Measurements from ENCODE around the gene ALG2.

Gene ALG2

DNA sequence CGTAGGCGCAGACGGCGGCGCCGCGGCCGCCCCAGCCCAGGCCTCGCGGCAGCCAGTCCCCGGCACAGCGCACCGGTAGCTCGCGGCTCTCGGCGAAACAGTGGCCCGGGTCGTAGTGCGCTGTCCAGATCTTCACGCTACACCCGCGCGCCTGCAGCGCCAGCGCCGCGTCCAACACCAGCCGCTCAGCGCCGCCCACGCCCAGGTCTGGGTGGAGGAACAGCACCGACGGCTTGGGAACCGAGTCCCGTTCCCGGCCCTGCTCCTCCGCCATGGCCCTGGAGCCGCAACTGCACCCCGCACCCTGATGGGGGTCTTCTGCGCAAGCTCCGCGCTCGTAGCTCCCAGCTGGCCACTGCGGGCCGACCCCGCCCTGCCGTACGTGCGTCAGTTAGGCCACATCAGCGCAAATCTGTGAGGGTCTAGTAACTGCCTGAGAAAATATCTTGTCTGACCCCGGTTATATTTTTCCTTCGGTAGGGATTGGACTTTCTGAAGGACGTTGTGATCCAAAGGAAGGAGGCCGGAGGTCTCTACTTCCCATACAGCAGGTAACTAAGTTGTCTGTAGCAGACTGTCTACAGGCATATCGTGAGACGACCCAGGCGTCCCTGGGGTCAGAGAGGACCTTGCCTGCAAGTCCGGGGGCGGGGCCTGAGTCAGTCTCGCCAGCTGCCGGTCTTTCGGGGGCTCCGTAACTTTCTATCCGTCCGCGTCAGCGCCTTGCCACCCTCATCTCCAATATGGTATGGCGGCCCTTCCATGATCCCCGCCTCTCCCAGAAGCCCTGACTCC lies at the start of gene ALG2, which contains the start of gene SEC61B:
Gene ALG2 (minus strand): TSS at position 322 of the 795 bp plus-strand sequence. CDS start 48 bp downstream, at position 274.
Gene SEC61B (plus strand): TSS at position 662 of the 795 bp plus-strand sequence. CDS start 82 bp downstream, at position 744.
- DNase-seq (ENCODE audit: low read depth in 2 of 2), result peak; percentile 91

GRCh38 chr9:99270491-99270890 lies 48.7 kb upstream of the ALG2 start:
- DNase-seq (ENCODE audit: low read depth in 2 of 2), result no peak

GRCh38 chr9:99269416-99269815 lies 47.7 kb upstream of the ALG2 start:
- peak; percentile 66 to 72 for DNase-seq (ENCODE audit: low read depth in 2 of 2)

- peak; percentile 47 to 52 for DNase-seq (ENCODE audit: low read depth in 2 of 2)
Measured at GRCh38 chr9:99266255-99267023, 44.7 kb upstream of the ALG2 start.

DNA sequence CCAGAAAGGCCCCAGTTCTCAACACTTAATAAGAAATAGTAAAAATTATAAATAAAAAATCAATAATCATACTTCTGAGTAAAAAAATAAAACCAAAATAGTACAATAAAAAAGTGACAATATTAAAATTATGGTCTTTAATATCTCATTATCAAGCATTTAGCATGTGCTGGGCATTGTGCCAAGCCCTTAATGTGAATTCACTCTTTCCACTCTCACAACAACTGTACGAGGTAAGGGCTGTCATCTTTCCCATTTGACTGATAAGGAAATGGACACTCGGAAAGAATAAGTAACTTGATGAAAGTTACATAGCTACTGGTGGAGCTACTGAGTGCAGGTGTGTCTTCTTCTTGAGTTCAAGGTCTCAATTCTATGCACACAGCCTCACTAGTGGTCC lies 43.9 kb upstream of the ALG2 start:
- DNase-seq (ENCODE audit: low read depth in 2 of 2), result no peak

DNA sequence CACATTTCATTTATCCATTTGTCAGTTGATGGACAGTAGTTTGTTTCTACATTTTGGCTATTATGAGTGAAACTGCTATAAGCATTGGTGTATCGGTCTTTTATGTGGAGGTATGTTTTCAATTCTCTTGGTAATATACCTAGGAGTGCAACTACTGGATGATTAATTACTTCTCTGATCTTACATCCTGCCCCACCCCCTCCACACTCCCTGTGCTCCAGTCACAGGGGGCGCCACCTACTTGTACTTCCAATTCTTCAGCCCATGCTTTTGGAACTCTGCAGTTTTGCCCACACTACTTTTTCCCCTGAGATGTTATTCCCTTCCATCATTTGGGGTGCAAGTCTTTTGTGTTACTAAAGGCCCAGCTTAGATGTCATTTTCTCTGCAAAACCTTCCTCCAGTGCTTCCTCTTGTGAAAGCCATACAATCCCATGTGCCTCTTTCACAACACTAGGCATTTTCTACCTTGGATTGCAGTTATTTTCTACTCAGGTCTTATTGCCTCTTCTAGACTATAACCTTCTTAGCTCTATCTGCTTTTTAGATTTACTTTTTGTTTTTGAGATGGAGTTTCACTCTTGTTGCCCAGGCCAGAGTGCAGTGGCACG lies 42.4 kb upstream of the ALG2 start:
- DNase-seq (ENCODE audit: low read depth in 2 of 2), result no peak

- DNase-seq (ENCODE audit: low read depth in 2 of 2), result no peak
Measured at GRCh38 chr9:99262949-99263418, 41.2 kb upstream of the ALG2 start.

- DNase-seq (ENCODE audit: low read depth in 2 of 2), result no peak
Measured at GRCh38 chr9:99261923-99262322, 40.2 kb upstream of the ALG2 start.

GRCh38 chr9:99259231-99259918 lies 37.6 kb upstream of the ALG2 start:
- no peak for DNase-seq (ENCODE audit: low read depth in 2 of 2)

GRCh38 chr9:99257723-99258389 lies 36.1 kb upstream of the ALG2 start:
- DNase-seq (ENCODE audit: low read depth in 2 of 2), result no peak

DNA sequence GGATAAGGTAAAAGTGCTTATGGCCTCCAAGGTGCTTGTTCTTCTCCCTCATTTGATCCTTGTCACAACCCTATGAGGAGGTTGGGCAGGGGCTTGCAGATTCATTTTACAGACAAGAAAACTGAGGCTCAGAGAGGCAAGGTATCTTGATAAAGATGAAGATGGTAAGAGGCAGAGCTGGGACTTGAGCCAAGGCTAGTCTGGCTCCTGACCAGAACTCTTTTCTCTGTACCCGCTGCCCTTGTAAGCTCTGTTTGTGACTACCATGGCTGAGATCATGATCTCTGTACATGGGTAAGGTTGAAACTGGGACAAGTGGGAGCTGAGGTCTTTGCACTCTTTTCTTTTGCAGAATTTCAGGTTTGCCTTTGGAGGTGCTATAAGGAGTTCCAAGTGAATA lies 33.9 kb upstream of the ALG2 start:
- DNase-seq (ENCODE audit: low read depth in 2 of 2), result no peak

DNA sequence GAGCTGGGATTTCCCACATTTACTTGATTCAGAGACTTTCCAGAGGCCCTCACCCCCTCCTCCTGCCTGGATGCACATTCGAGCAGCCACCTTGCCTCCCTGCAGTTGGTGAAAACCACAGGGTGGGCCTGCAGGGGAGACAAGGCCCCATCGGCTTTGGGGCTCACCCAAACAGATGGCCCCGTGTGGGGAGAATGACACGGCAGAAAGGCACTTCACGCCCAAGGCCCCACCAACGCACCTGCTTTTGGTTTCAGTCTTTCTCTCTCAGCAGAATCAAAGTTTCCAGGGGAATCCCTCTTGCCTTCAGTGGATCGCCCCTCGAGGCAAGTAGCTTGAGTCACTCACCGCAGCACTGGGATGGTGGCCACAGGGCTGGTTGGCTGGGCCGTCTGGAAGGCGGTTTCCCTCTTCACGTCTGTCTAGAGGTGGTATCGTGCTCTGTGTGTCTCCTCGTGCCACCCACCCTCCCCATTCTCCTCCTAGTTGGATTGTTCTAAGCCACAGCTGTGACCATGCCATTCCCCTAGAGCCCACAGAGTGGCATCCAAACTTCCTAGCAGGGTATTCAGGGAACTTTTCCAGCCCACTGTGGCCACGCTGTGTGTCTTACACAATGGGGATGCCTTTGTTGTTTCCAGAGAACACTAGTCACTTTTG lies 32.2 kb upstream of the ALG2 start:
- DNase-seq (ENCODE audit: low read depth in 2 of 2), result no peak

DNA sequence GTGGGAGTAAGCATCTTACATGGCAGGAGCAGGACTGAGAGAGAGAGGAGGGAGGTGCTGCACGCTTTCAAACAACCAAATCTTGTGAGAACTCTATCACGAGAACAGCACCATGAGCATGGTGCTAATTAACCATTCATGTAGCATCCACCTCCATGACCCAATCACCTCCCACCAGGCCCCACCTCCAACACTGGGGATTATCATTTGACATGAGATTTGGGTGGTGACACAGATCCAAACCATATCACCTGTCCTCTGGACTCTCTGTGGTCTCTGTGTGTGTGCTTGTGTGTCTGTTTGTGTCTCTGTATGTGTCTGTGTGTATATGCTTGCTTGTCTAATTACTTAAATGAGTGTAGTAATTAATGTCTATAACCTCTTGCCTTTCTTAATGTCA lies 31.4 kb upstream of the ALG2 start:
- no peak for DNase-seq (ENCODE audit: low read depth in 2 of 2)

DNA sequence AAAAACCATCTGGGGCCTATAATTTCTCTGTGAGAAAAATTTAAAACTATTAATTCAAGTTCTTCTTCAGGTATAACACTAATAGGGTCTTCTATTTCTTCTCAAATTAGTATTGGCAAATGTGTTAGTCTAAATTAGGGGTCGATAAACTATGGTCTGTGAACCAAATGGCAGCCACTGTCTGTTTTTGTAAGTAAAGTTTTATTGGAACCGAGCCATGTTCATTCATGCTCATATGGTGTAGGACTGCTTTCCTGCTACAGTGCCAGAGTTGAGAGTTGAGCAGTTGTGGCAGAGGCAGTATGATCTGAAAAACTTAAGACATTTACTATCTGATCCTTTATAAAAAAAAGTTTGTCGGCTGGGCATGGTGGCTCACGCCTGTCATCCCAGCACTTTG lies 29.4 kb upstream of the ALG2 start:
- no peak for DNase-seq (ENCODE audit: low read depth in 2 of 2)

DNA sequence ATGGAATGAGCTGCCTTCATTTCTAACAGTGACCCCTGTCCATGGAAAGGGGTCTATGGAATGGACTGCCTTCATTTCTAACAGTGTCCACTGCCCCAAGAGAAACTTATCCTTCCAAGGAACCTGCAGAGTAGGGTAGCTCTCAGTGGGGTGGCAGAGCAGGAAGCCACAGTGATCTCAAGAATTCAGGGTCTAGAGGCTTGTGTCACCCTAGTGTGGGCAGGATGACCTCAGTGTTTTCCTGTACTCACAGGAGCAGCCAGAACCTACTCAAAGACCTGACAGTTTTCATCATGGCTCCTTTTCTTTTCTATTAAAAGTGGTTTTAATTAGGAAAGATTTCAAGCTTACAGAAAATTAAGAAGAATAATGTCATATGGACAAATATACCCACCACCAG lies 27.9 kb upstream of the ALG2 start:
- DNase-seq (ENCODE audit: low read depth in 2 of 2), result no peak

DNA sequence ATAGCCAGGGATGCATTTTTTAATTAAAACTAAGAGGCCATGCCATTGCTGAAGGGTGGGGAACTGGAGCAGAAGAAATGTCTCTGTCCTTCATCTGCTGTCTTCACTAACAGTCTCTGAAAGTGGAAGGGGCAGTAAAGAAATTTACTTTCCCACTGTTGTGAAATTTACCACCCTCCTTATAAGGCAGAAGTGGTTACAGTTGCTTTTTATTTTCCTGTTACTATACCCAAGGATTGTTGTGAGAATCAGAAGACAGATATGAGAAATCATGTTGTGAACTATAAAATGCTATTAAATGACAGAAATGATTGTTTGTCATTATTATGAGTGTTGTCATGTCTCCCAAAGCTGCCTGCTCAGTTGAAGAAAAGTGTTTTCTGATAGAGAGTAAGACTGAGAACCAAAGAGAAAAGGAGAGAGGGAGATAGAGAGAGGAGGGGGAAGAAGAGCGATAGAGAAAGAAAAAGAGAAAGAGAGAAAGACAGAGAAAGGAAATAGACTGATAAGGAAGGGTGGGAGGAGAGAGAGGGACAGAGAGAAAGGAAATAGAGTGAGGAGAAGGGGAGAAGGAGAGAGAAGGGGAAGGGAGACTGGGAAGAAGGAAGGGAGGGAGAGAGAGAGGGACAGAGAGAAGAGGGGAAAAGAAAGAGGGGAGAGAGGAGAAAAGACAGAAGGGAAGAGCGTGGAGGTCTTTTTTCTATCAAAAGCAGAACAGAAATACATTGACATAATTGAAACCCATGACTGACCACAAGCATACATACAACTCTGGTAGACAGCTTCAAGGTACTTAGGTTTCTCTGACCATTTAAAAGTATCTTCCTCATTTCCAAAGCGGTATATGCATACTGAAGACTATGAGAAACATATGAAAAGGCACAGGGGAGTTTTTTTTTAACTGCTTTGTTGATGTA lies 22.9 kb upstream of the ALG2 start:
- DNase-seq (ENCODE audit: low read depth in 2 of 2), result no peak

GRCh38 chr9:99241106-99241505 lies 19.4 kb upstream of the ALG2 start:
- DNase-seq (ENCODE audit: low read depth in 2 of 2), result no peak

DNA sequence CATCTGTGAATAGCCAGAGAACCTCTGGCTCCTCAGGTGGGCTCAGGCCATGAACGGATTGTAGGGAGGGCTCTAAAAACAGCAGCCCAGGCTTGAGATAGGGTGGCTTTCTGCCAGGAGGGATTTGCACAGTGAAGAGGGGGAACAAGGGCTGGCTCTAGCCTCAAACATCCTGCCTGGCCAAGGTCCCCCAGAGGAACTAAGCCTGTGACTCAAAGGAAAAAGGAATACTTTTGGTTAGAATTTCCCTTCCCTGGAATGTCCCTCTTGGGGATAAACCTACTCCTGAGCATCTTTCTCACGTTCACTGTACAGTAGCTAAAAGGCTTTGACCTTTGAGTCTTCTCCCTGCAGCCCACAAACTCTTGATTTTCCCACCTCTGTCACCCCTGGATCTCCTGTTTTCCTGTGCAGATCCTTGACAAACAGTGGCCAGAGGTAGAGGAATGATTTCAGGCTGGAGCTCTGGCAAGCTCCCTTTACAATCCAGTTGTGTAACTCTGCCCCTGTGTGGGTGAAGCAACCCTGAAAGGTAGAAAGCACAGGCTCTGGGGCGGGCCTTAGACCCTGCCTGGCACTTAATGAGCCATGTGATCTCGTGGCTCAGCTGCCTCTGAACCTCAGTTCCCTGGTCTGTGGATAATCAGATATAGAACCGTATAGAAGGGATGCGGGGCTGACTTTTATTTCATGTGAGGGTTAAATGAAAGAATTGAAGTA lies 17.8 kb upstream of the ALG2 start:
- DNase-seq (ENCODE audit: low read depth in 2 of 2), result peak; percentile 72

DNA sequence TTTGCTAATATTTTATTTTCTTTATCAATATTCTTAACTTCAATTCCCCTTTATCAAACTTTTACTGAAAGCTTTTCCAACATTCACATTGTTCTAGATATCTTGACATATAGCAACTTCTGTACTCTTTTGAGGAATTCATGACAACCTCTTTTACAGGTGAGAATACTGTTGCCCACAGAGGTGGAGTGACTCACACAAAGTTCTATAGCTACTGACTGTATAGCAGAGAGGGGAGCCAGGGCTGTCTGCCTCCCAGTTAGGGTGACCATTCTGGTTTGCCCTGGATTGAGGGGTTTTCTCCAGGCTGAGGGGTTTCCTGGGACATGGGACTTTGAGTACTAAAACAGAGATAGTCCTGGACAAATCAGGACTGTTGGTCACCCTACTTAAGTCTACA lies 16.6 kb upstream of the ALG2 start:
- DNase-seq (ENCODE audit: low read depth in 2 of 2), result no peak
